Activated CD4-positive, alpha-beta memory T cell treated with anti-CD3 and anti-CD28 coated beads for 36 hours (primary cell): ENCODE measurements around the gene SNX19. TPM values are rescaled to one million over a fixed set of nuclear protein-coding genes. Genes with fewer than 3 reads are reported as not detected.

Experiments
- CTCF ChIA-PET: fragments of 350-600 bp; sonication (Branson Sonifier 250); formaldehyde crosslinking; loops from one replicate; lab custom pipeline; 2021; ENCODE audit warnings: antibody characterized with exemption, inconsistent platforms; lab: Charles Lee
- POLR2A ChIA-PET: fragments of 350-600 bp; sonication (Branson Sonifier 250); formaldehyde crosslinking; loops from one replicate; lab custom pipeline; 2021; ENCODE audit warnings: antibody characterized with exemption; lab: Charles Lee
- DNase-seq: peaks from one replicate; pipeline ENCODE4 v3.0.0-alpha.2; 2020
- H3K27ac Mint-ChIP-seq: one replicate; pipeline ENCODE4 v1.8.0; 2021; ENCODE audit warnings: mixed read lengths
- H3K27me3 Mint-ChIP-seq: one replicate; pipeline ENCODE4 v1.8.0; 2021; ENCODE audit warnings: mixed read lengths
- H3K36me3 Mint-ChIP-seq: one replicate; pipeline ENCODE4 v1.8.0; 2021; ENCODE audit warnings: mixed read lengths
- H3K4me1 Mint-ChIP-seq: one replicate; pipeline ENCODE4 v1.8.0; 2021; ENCODE audit warnings: low read depth, mixed read lengths
- H3K4me3 Mint-ChIP-seq: one replicate; pipeline ENCODE4 v1.8.0; 2021; ENCODE audit warnings: mild to moderate bottlenecking, mixed read lengths
- H3K9me3 Mint-ChIP-seq: one replicate; pipeline ENCODE4 v1.8.0; 2021; ENCODE audit warnings: mixed read lengths
- intact Hi-C: fragments of 100-400 bp; cut with micrococcal nuclease; formaldehyde crosslinking; loops from one replicate; pipeline ENCODE4 v1.15.1; 2023
- total RNA-seq, 2 experiments: library from RNA; stranded (reverse); gene quantifications; one replicate each; pipeline ENCODE4 v1.2.3, GENCODE V29; 2021

Gene SNX19
- total RNA-seq, 2 experiments from 2014 or later, result 26.0 to 27.0 TPM

GRCh38 chr11:130905512-130905911, 10.8 kb downstream of the SNX19 start:
- no peak overlapping the region for H3K4me3 Mint-ChIP-seq
- POLR2A ChIA-PET, result no interaction called here
- CTCF ChIA-PET, result interaction anchor here (1.2 to 4.5 kb wide), 4 partner anchors 9 to 472 kb away, joined by 3 to 23 read pairs (median 8); partner anchors contain the start of gene SNX19
- H3K27ac Mint-ChIP-seq, result no peak overlapping the region
- H3K27me3 Mint-ChIP-seq, result no peaks in the 10 kb centered on the region
- intact Hi-C loops, result no loop called here
- peaks cover 41% of the 10 kb centered on the region for H3K4me1 Mint-ChIP-seq
- no peaks in the 10 kb centered on the region for H3K9me3 Mint-ChIP-seq
- H3K36me3 Mint-ChIP-seq, result peaks cover 68% of the 10 kb centered on the region
- no peak for DNase-seq

GRCh38 chr11:130904380-130904779, 11.9 kb downstream of the SNX19 start:
- ChIA-PET CTCF (interaction anchor here (0.9 to 4.5 kb wide), 7 partner anchors 8 to 467 kb away, joined by 3 to 23 read pairs (median 4); partner anchors contain the start of gene SNX19), POLR2A (no interaction called here)
- intact Hi-C loops, result no loop called here
- Mint-ChIP-seq H3K36me3 (peaks cover 69% of the 10 kb centered on the region), H3K27me3 (no peaks in the 10 kb centered on the region), H3K9me3 (no peaks in the 10 kb centered on the region), H3K4me3 (no peak overlapping the region), H3K27ac (no peak overlapping the region), H3K4me1 (peaks cover 32% of the 10 kb centered on the region)
- DNase-seq, result no peak

GRCh38 chr11:130902380-130902779, 13.9 kb downstream of the SNX19 start:
- no peaks in the 10 kb centered on the region for H3K9me3 Mint-ChIP-seq
- H3K36me3 Mint-ChIP-seq, result peaks cover 66% of the 10 kb centered on the region
- no peak for DNase-seq
- intact Hi-C loops, result no loop called here
- peaks cover 15% of the 10 kb centered on the region for H3K4me1 Mint-ChIP-seq
- ChIA-PET CTCF (interaction anchor here (1.3 to 2.5 kb wide), 3 partner anchors 8 to 40 kb away, joined by 5 to 11 read pairs (median 10); partner anchors contain the start of gene SNX19), POLR2A (no interaction called here)
- H3K27me3 Mint-ChIP-seq, result no peaks in the 10 kb centered on the region
- H3K27ac Mint-ChIP-seq, result no peak overlapping the region
- no peak overlapping the region for H3K4me3 Mint-ChIP-seq

DNA sequence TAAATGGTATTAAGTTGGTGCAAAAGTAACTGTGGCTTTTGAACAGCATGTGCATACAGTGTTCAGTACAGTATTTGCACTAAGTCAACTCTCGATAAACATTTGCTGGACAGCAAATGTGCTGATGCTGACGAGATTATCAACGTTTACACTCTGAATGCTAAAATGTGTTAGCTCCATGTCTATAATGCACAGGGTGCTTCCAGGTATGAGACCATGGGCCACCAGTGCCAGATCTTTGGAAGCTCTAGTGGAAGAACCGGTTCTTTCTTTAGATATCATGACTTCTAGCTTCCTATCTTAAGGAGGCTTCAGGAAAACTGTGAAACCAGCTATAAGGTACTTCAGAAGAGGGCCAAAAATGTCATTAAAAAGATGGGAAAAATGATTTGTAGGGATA, 17.2 kb downstream of the SNX19 start:
- no peak overlapping the region for H3K4me3 Mint-ChIP-seq
- H3K36me3 Mint-ChIP-seq, result peaks cover 57% of the 10 kb centered on the region
- POLR2A ChIA-PET, result no interaction called here

GRCh38 chr11:130897262-130898182, 18.8 kb downstream of the SNX19 start:
- Mint-ChIP-seq H3K9me3 (no peaks in the 10 kb centered on the region), H3K4me1 (peaks cover 3% of the 10 kb centered on the region), H3K36me3 (peaks cover 61% of the 10 kb centered on the region), H3K27ac (no peak overlapping the region), H3K27me3 (no peaks in the 10 kb centered on the region), H3K4me3 (no peak overlapping the region)
- CTCF ChIA-PET, result interaction anchor here (3.1 to 4.0 kb wide), 2 partner anchors 19 to 35 kb away, joined by 14 to 20 read pairs; partner anchors contain the start of gene SNX19
- no peak for DNase-seq
- POLR2A ChIA-PET, result no interaction called here
- intact Hi-C loops, result no loop called here

More for the DNA sequence above, 17.2 kb downstream of the SNX19 start:
- DNase-seq, result no peak
- no peaks in the 10 kb centered on the region for H3K27me3 Mint-ChIP-seq
- intact Hi-C loops, result no loop called here
- no peak overlapping the region for H3K27ac Mint-ChIP-seq
- H3K4me1 Mint-ChIP-seq, result peaks cover 7% of the 10 kb centered on the region
- H3K9me3 Mint-ChIP-seq, result no peaks in the 10 kb centered on the region
- CTCF ChIA-PET, result interaction anchor here (0.5 to 4.0 kb wide), 4 partner anchors 17 to 464 kb away, joined by 3 to 20 read pairs (median 10); partner anchors contain the start of gene SNX19

DNA sequence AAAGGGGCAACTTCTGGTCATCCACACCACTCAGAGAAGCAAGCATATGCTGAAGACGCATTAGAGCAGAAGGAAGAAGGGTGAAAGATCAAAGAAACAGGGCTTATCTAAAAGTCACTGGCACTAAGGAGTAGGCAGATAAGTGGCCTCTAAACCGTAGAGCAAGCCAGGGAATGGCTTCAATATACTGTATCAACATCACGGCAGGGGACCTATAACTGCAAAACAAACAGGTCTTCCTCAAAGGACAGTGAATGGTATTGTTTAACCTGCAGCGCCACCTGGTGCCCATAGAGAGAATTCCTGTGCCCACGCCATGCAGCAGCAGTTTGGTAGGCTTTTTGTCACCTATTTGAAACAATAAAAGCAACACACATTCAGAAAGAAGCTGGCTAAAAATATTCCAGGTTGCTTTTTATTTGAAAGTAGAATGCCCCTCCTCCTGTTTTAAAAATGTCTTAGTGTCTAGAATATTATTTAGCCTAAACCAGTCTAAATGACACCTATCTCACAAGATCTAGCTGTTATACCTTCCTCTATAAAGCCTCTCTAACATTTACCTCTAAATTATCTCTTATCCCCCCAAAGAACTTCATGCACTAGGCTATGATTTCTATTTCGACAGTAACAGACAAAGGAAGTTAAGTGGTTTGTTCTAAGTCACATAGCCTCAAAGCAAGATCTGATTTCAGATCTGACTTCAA, 21.8 kb downstream of the SNX19 start:
- H3K4me3 Mint-ChIP-seq, result no peak overlapping the region
- POLR2A ChIA-PET, result no interaction called here
- DNase-seq, result peak; percentile 80
- H3K27ac Mint-ChIP-seq, result no peak overlapping the region
- H3K9me3 Mint-ChIP-seq, result no peaks in the 10 kb centered on the region
- intact Hi-C loops, result loop anchor here (1.0 kb wide), 2 partner anchors 32 to 463 kb away; no protein-coding TSS in a partner anchor
- H3K36me3 Mint-ChIP-seq, result peaks cover 40% of the 10 kb centered on the region
- no peaks in the 10 kb centered on the region for H3K4me1 Mint-ChIP-seq
- CTCF ChIA-PET, result interaction anchor here (0.7 to 6.7 kb wide), 26 partner anchors 8 to 776 kb away, joined by 3 to 68 read pairs (median 4); partner anchors contain the start of gene SNX19
- no peaks in the 10 kb centered on the region for H3K27me3 Mint-ChIP-seq

DNA sequence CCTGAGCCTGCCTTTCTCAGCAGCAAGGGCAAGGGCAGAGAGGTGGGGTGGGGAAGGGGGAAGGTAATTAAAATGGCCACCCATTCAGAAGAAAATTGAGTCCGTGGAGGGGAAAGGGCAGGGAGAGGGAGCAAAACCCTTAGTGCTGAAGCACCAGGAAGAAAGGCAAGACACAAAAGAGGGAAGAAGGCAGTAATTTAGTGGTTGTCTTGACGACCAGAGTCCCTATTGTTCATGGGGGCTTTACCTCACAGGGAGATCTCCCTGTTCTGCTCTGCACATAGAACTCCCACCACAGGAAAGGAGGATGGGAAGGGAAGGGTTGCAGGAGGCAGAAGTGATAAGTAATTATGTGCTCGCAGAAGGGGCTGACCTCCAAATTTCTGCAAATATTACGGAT, 23.4 kb downstream of the SNX19 start:
- no peaks in the 10 kb centered on the region for H3K9me3 Mint-ChIP-seq
- no peaks in the 10 kb centered on the region for H3K4me1 Mint-ChIP-seq
- H3K27ac Mint-ChIP-seq, result no peak overlapping the region
- H3K27me3 Mint-ChIP-seq, result no peaks in the 10 kb centered on the region
- POLR2A ChIA-PET, result no interaction called here
- intact Hi-C loops, result no loop called here
- DNase-seq, result no peak
- H3K4me3 Mint-ChIP-seq, result no peak overlapping the region
- CTCF ChIA-PET, result interaction anchor here (2.3 to 6.7 kb wide), 2 partner anchors 23 to 30 kb away, joined by 12 to 68 read pairs; partner anchors contain the start of gene SNX19
- peaks cover 31% of the 10 kb centered on the region for H3K36me3 Mint-ChIP-seq

- Mint-ChIP-seq H3K27me3 (no peaks in the 10 kb centered on the region), H3K4me1 (no peaks in the 10 kb centered on the region), H3K4me3 (no peak overlapping the region), H3K27ac (no peak overlapping the region), H3K36me3 (peaks cover 24% of the 10 kb centered on the region), H3K9me3 (no peaks in the 10 kb centered on the region)
- intact Hi-C loops, result no loop called here
- ChIA-PET CTCF (interaction anchor here (0.7 to 6.7 kb wide), 4 partner anchors 16 to 457 kb away, joined by 3 to 68 read pairs (median 6); partner anchors contain the start of gene SNX19), POLR2A (no interaction called here)
- DNase-seq, result no peak
Measured at GRCh38 chr11:130891326-130891725, 25.0 kb downstream of the SNX19 start.

- Mint-ChIP-seq H3K9me3 (no peaks in the 10 kb centered on the region), H3K36me3 (peaks cover 20% of the 10 kb centered on the region), H3K27me3 (no peaks in the 10 kb centered on the region), H3K27ac (no peak overlapping the region), H3K4me3 (no peak overlapping the region), H3K4me1 (no peaks in the 10 kb centered on the region)
- intact Hi-C loops, result loop anchor here (1.0 kb wide), 1 partner anchor 8 kb away; no protein-coding TSS in a partner anchor
- no peak for DNase-seq
- CTCF ChIA-PET, result interaction anchor here (2.2 to 6.7 kb wide), 2 partner anchors 27 to 456 kb away, joined by 7 to 68 read pairs; no protein-coding TSS in a partner anchor
- POLR2A ChIA-PET, result no interaction called here
Measured at GRCh38 chr11:130890039-130890745, 26.1 kb downstream of the SNX19 start.

GRCh38 chr11:130888790-130889189, 27.5 kb downstream of the SNX19 start:
- POLR2A ChIA-PET, result no interaction called here
- Mint-ChIP-seq H3K4me1 (no peaks in the 10 kb centered on the region), H3K36me3 (peaks cover 19% of the 10 kb centered on the region), H3K27ac (no peak overlapping the region), H3K9me3 (no peaks in the 10 kb centered on the region), H3K4me3 (no peak overlapping the region), H3K27me3 (no peaks in the 10 kb centered on the region)
- CTCF ChIA-PET, result interaction anchor here (0.6 to 0.8 kb wide), 2 partner anchors 22 to 26 kb away, joined by 3 read pairs; no protein-coding TSS in a partner anchor
- DNase-seq, result no peak
- intact Hi-C loops, result no loop called here

- ChIA-PET CTCF (interaction anchor here (1.4 to 3.9 kb wide), 2 partner anchors 8 to 24 kb away, joined by 3 to 20 read pairs; no protein-coding TSS in a partner anchor), POLR2A (no interaction called here)
- Mint-ChIP-seq H3K27ac (no peak overlapping the region), H3K4me3 (no peak overlapping the region), H3K9me3 (no peaks in the 10 kb centered on the region), H3K4me1 (peaks cover 10% of the 10 kb centered on the region), H3K27me3 (no peaks in the 10 kb centered on the region), H3K36me3 (peaks cover 12% of the 10 kb centered on the region)
- no peak for DNase-seq
- intact Hi-C loops, result no loop called here
Measured at GRCh38 chr11:130886704-130887103, 29.6 kb downstream of the SNX19 start.
